Activated T-helper 9 cell treated with anti-CD3 and anti-CD28 coated beads, Interleukin-2, amount 50 U/mL, for 16 hours (primary cell): ENCODE measurements around the gene MCM7.
A peak's percentile ranks its signal among the peaks of the same experiment; 100 is the strongest.

Experiments used
- DNase-seq: peaks from one replicate; pipeline ENCODE4 v3.0.0-alpha.2; 2020; ENCODE audit warnings: low read depth

Gene MCM7

GRCh38 chr7:100122568-100122967, 21.4 kb upstream of the MCM7 start:
- DNase-seq = no peak

GRCh38 chr7:100122067-100122466, 20.9 kb upstream of the MCM7 start:
- no peak for DNase-seq

GRCh38 chr7:100120733-100121036, 19.5 kb upstream of the MCM7 start:
- no peak for DNase-seq

DNA sequence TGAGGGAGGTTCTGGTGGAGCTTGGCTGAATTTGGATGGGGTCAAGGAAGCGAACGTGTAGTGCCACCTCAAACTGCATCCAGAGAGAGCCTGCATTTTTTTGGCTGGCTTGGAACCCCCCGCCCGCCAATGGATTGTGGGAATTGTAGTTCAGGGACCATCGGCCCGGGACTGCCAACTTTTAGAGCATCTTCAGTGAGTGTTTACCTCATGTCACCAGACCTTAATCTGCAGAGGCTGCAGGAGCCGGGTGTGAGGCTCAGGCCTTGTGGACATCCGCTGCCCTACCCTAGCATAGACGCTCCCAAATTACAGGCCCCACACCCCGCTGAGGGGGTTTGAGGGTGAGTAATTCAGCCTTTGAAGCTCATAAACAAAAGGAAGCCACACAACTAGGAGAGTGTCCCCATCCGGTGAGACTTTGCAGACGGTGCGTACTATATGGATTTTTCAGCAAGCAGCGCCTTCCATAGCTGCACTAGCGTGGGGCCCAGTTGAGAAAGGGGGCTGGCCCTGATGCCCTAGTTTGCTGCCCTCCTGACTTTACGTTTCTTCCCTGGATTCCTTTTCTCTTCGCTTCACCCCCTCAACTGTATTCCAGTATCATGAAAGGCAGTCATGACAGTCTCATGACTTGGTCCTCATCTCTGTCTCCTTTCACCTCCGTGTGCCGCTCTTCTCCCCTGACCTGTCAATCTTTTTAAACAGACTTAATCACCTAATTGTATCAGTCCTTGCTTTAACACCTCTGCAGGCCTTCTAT, 19.0 kb upstream of the MCM7 start:
- peak; percentile 54 for DNase-seq

GRCh38 chr7:100119072-100119969, 18.1 kb upstream of the MCM7 start, which contains the start of the genes CNPY4 and TAF6:
Gene CNPY4 (plus strand): TSS chr7:100119634. CDS start chr7:100119745, 111 bp downstream.
Gene TAF6 (minus strand): TSS chr7:100119358. CDS start chr7:100114209, 5,149 bp downstream.
- DNase-seq = peak; percentile 88

GRCh38 chr7:100118388-100119071, 17.3 kb upstream of the MCM7 start:
- DNase-seq = no peak

DNA sequence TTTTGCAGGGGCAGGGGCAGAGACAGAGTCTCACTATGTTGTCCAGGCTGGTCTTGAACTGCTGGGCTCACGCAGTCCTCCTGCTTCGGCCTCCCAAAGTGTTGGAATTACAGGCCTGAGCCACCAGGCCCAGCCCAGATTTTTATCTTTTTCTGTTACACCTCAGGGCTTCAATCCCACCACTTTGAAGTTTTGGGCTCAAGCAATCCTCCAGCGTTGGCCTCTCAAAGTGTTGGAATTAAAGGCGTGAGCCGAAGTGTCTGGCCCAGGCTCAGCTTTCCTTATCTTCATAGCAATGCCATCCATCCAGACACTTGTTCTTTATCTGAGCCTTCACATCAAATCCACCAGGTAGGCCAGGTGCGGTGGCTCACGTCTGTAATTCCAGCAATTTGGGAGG, 13.8 kb upstream of the MCM7 start:
- DNase-seq = no peak

- DNase-seq = no peak
These were observed 10.7 kb upstream of the MCM7 start for GRCh38 chr7:100111914-100112313.

GRCh38 chr7:100111156-100111555, 10.0 kb upstream of the MCM7 start:
- DNase-seq = no peak

DNA sequence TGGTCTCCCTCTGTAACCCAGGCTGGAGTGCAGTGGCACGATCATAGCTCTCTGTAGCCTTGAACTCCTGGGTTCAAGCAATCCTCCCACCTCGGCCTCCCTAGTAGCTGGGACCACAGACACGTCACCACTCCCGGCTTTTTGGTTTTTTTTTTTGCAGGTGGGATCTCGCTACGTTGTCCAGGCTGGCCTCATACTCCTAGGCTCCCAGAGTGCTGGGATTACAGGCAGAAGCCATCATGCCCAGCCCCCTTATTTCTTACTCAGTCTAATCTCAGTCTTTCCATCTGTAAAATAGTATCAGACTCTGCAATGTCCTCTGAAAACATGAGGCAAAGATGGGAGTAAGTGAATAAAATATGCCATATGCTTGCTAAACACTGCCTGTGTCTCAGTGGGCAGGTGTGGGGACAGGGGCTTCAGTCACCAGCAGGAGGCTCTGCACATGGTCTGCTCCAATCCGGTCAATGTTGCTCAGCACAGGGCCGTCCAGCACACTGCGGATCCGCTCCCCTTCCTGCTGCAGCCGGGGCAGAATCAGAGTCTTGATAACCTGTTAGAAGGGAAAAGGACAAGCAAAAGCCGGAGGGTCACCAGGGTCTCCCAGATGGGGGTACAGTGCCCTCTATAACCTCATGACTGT, 8.4 kb upstream of the MCM7 start:
- no peak for DNase-seq

DNA sequence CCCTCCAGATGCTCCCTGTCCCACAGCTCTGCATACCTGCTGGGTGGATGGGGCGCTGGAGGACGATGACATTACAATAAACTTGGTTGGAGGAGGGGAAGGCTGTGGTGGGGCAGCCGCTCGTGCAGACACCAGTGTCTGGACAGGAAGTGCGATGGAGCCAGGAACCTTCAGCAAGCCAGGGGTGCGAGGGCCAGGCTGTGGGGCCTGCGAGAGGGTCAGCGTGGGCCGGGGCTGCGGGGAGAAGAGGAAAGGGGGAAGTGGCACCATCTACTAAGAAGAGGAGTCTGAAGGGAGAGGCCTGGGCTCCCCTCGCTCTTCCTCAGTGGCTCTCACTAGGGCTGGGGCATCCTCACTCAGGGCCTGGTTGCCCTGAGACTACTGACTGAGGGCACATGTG, 6.7 kb upstream of the MCM7 start:
- DNase-seq = no peak

DNA sequence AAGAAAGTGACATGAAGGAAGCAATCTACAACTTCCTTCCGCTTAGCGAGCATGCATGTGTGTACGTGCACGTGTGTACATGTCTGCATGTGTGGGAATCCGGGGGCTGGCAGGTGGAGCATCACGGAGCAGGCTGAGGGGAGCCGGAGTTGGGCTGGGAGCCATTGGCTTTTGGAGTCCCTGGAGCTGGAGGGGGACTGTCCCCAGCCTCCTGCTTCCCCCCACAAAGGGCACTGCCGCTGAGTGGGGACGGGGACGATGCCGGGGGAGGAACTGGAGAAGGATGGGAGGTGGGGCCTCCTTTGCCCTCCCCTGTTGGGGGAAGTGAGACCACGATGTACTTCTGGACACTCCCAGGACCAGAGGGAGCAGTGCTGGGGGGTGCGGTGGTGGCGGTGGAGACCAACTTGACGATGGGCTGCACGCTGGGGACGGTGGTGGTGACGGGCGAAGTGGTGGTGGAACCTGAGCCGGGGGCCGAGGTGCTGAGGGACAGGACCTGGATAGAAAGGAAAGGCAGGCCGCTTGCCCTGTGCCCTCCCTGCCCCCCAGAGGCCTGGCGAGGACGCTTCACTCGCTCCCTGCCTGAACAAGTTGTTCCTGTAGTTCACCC, 6.0 kb upstream of the MCM7 start:
- no peak for DNase-seq

GRCh38 chr7:100106633-100107032, 5.4 kb upstream of the MCM7 start:
- DNase-seq = no peak

DNA sequence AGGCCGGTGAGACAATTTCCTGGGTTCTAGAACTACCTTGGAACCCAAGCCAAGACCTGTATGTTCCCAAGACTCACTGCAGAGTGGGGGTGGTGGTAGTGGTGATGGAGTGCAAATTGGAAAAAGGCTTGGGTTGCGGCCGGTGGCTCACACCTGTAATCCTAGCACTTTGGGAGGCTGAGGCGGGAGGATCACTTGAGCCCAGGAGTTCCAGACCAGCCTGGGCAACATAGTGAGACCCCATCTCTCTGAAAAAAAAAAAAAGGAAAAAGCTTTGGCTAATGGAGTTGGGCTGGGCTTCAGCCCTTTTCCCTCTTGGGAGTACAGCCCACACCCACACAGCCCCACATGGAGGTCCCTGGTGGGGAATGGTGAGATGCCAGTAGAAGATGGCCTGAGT, 4.3 kb upstream of the MCM7 start:
- no peak for DNase-seq

- DNase-seq = no peak
These were observed 2.0 kb upstream of the MCM7 start for GRCh38 chr7:100102950-100103840.

- DNase-seq = peak; percentile 81
These were observed 679 bp downstream of the MCM7 start for GRCh38 chr7:100100420-100101015.

GRCh38 chr7:100099452-100099851, 1.7 kb downstream of the MCM7 start:
- no peak for DNase-seq

DNA sequence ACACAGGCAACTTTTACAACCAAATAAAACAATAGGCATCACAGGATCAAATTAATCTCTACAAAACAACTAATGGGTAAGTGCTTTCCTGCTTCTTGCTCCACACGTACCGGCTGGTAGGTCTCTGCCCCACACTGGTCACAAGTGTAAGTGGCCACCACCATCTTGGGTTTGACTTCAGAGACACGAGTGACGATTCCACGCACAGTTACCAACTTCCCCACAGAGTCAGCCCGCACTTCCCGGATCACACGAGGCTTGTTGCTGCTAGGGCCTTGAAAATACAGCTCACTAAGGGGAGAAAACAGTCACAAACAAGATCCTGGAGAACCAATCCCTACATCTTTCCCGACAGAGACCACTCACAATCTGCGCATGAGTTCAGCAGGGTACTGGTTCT, 2.3 kb downstream of the MCM7 start:
- DNase-seq = no peak

GRCh38 chr7:100095704-100096103, 5.5 kb downstream of the MCM7 start:
- no peak for DNase-seq

- no peak for DNase-seq
These were observed 5.9 kb downstream of the MCM7 start for GRCh38 chr7:100095289-100095688.
